ENCODE measurements around the gene SIGLEC7.

Gene SIGLEC7

GRCh38 chr19:51185069-51185867 is 43.2 kb downstream of the SIGLEC7 start:
- Histone ChIP-seq H3K9ac (ENCODE audit: low read length) (no peak overlapping the region), H3K4me3 (ENCODE audit: low read depth, low read length) (no peak overlapping the region), H3K36me3 (ENCODE audit: control insufficient read depth in 1 of 2, insufficient read depth in 2 of 2, low read length in 2 of 2) (no peaks in the 10 kb centered on the region), H2AFZ (ENCODE audit: insufficient read depth, low read length, poor library complexity) (no peak overlapping the region), H2BK12ac (ENCODE audit: low read length) (no peak overlapping the region), H2BK5ac (ENCODE audit: low read depth, low read length, poor library complexity) (no peak overlapping the region), H3K14ac (ENCODE audit: low read length) (no peak overlapping the region), H3K23ac (ENCODE audit: low read length) (no peak overlapping the region), H3K9me3 (ENCODE audit: insufficient read depth, low read depth, low read length) (peaks cover 9% of the 10 kb centered on the region), H3K4me2 (ENCODE audit: low read length) (no peak overlapping the region), H2BK120ac (ENCODE audit: insufficient read depth, low read length, poor library complexity) (no peak overlapping the region), H4K12ac (ENCODE audit: low read depth, low read length) (no peak overlapping the region), H3K4me1 (ENCODE audit: control insufficient read depth in 1 of 2, insufficient read depth in 2 of 2, low read length in 2 of 2) (no peaks in the 10 kb centered on the region), H3K4ac (ENCODE audit: low read depth, low read length) (no peak overlapping the region), H3K79me1 (ENCODE audit: low read length) (no peaks in the 10 kb centered on the region), H3K27ac (ENCODE audit: low read depth, low read length) (no peak overlapping the region), H3K27me3 (ENCODE audit: insufficient read depth, low read length) (peaks cover 4% of the 10 kb centered on the region), H2AK5ac (ENCODE audit: low read length) (no peak overlapping the region), H3K18ac (ENCODE audit: low read length) (no peak overlapping the region), H4K91ac (ENCODE audit: low read depth, low read length) (no peak overlapping the region), H4K8ac (ENCODE audit: low read depth, low read length) (no peak overlapping the region), H3K79me2 (ENCODE audit: control insufficient read depth, insufficient read depth, low read length, poor library complexity) (no peaks in the 10 kb centered on the region)
- DNase-seq, result no peak
- no CpG with 5 or more reads among the region's 25 CpGs for WGBS (ENCODE audit: extremely low coverage, insufficient coverage, insufficient read length)

GRCh38 chr19:51185868-51186215 is 43.7 kb downstream of the SIGLEC7 start:
- no peak overlapping the region for H3K4me3 ChIP-seq (ENCODE audit: low read depth, low read length)
- H3K14ac ChIP-seq (ENCODE audit: low read length), result no peak overlapping the region
- no peak overlapping the region for H2BK120ac ChIP-seq (ENCODE audit: insufficient read depth, low read length, poor library complexity)
- H3K4ac ChIP-seq (ENCODE audit: low read depth, low read length), result no peak overlapping the region
- no peak overlapping the region for H2BK5ac ChIP-seq (ENCODE audit: low read depth, low read length, poor library complexity)
- H2AFZ ChIP-seq (ENCODE audit: insufficient read depth, low read length, poor library complexity), result no peak overlapping the region
- H3K79me1 ChIP-seq (ENCODE audit: low read length), result no peaks in the 10 kb centered on the region
- no peak overlapping the region for H3K23ac ChIP-seq (ENCODE audit: low read length)
- peaks cover 9% of the 10 kb centered on the region for H3K9me3 ChIP-seq (ENCODE audit: insufficient read depth, low read depth, low read length)
- H2BK12ac ChIP-seq (ENCODE audit: low read length), result no peak overlapping the region
- no peak overlapping the region for H2AK5ac ChIP-seq (ENCODE audit: low read length)
- no peak overlapping the region for H3K9ac ChIP-seq (ENCODE audit: low read length)
- H3K79me2 ChIP-seq (ENCODE audit: control insufficient read depth, insufficient read depth, low read length, poor library complexity), result no peaks in the 10 kb centered on the region
- peaks cover 4% of the 10 kb centered on the region for H3K27me3 ChIP-seq (ENCODE audit: insufficient read depth, low read length)
- no peak for DNase-seq
- WGBS (ENCODE audit: extremely low coverage, insufficient coverage, insufficient read length), result no CpG with 5 or more reads among the region's 5 CpGs
- no peak overlapping the region for H4K8ac ChIP-seq (ENCODE audit: low read depth, low read length)
- no peak overlapping the region for H4K12ac ChIP-seq (ENCODE audit: low read depth, low read length)
- H3K4me1 ChIP-seq (ENCODE audit: control insufficient read depth in 1 of 2, insufficient read depth in 2 of 2, low read length in 2 of 2), result no peaks in the 10 kb centered on the region
- no peak overlapping the region for H3K4me2 ChIP-seq (ENCODE audit: low read length)
- H3K36me3 ChIP-seq (ENCODE audit: control insufficient read depth in 1 of 2, insufficient read depth in 2 of 2, low read length in 2 of 2), result no peaks in the 10 kb centered on the region
- H3K27ac ChIP-seq (ENCODE audit: low read depth, low read length), result no peak overlapping the region
- H4K91ac ChIP-seq (ENCODE audit: low read depth, low read length), result no peak overlapping the region
- no peak overlapping the region for H3K18ac ChIP-seq (ENCODE audit: low read length)

GRCh38 chr19:51186323-51186722 is 44.2 kb downstream of the SIGLEC7 start:
- no peak overlapping the region for H4K8ac ChIP-seq (ENCODE audit: low read depth, low read length)
- H3K27me3 ChIP-seq (ENCODE audit: insufficient read depth, low read length), result peaks cover 4% of the 10 kb centered on the region
- H3K14ac ChIP-seq (ENCODE audit: low read length), result no peak overlapping the region
- H3K23ac ChIP-seq (ENCODE audit: low read length), result no peak overlapping the region
- no peaks in the 10 kb centered on the region for H3K36me3 ChIP-seq (ENCODE audit: control insufficient read depth in 1 of 2, insufficient read depth in 2 of 2, low read length in 2 of 2)
- no peak overlapping the region for H3K4me2 ChIP-seq (ENCODE audit: low read length)
- DNase-seq, result no peak
- H3K4me3 ChIP-seq (ENCODE audit: low read depth, low read length), result no peak overlapping the region
- H3K79me2 ChIP-seq (ENCODE audit: control insufficient read depth, insufficient read depth, low read length, poor library complexity), result no peaks in the 10 kb centered on the region
- no peaks in the 10 kb centered on the region for H3K79me1 ChIP-seq (ENCODE audit: low read length)
- H3K9ac ChIP-seq (ENCODE audit: low read length), result no peak overlapping the region
- WGBS (ENCODE audit: extremely low coverage, insufficient coverage, insufficient read length), result no CpG with 5 or more reads among the region's 13 CpGs
- no peak overlapping the region for H2BK12ac ChIP-seq (ENCODE audit: low read length)
- no peak overlapping the region for H2AFZ ChIP-seq (ENCODE audit: insufficient read depth, low read length, poor library complexity)
- H4K12ac ChIP-seq (ENCODE audit: low read depth, low read length), result no peak overlapping the region
- no peak overlapping the region for H3K4ac ChIP-seq (ENCODE audit: low read depth, low read length)
- no peaks in the 10 kb centered on the region for H3K4me1 ChIP-seq (ENCODE audit: control insufficient read depth in 1 of 2, insufficient read depth in 2 of 2, low read length in 2 of 2)
- no peak overlapping the region for H2BK5ac ChIP-seq (ENCODE audit: low read depth, low read length, poor library complexity)
- no peak overlapping the region for H2BK120ac ChIP-seq (ENCODE audit: insufficient read depth, low read length, poor library complexity)
- H3K9me3 ChIP-seq (ENCODE audit: insufficient read depth, low read depth, low read length), result peaks cover 9% of the 10 kb centered on the region
- H2AK5ac ChIP-seq (ENCODE audit: low read length), result no peak overlapping the region
- H3K27ac ChIP-seq (ENCODE audit: low read depth, low read length), result no peak overlapping the region
- no peak overlapping the region for H3K18ac ChIP-seq (ENCODE audit: low read length)
- no peak overlapping the region for H4K91ac ChIP-seq (ENCODE audit: low read depth, low read length)

DNA sequence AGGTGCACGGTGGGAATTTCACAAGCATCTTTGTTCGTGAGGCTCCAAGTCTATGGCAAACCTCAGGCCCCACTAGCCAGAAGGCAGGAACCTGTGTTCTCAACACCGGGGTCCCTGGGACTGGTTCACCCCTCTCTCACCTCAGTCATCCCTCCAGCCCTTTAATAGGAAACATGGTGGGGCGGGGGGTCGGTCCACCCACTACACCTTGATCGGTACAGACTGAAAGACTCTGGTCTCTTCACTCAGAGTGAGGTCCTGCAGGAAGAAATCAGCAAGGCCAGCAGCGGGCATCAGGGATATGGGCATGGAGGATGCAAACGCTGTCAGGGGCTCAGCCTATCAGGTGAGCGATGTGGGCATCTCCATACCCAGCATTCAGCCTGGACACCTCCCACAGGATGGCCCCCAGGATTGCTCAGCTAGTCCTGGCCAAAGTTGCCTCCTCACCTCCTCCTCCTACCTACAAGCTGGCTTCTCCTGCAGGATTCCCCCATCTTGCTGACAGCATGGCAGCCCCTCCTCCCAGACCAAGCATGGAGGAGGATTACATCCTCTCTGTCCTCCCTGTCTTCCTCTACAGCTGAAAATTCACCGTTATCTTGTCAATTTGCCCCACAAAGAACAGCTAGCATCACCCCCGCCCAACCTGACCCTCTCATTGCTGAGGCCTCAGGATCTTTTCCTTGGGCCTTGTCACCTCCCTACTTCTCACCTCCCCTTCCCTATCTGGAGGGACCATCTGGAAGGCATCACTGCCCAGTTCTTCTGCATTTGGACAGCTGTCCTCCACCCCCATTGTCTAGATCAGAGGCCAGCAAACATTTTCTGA is 45.5 kb downstream of the SIGLEC7 start:
- H3K36me3 ChIP-seq (ENCODE audit: control insufficient read depth in 1 of 2, insufficient read depth in 2 of 2, low read length in 2 of 2), result no peaks in the 10 kb centered on the region
- H2BK120ac ChIP-seq (ENCODE audit: insufficient read depth, low read length, poor library complexity), result no peak overlapping the region
- H3K9ac ChIP-seq (ENCODE audit: low read length), result no peak overlapping the region
- no peaks in the 10 kb centered on the region for H3K79me1 ChIP-seq (ENCODE audit: low read length)
- H2BK12ac ChIP-seq (ENCODE audit: low read length), result no peak overlapping the region
- no CpG with 5 or more reads among the region's 11 CpGs for WGBS (ENCODE audit: extremely low coverage, insufficient coverage, insufficient read length)
- no peak overlapping the region for H3K23ac ChIP-seq (ENCODE audit: low read length)
- H3K14ac ChIP-seq (ENCODE audit: low read length), result no peak overlapping the region
- H2BK5ac ChIP-seq (ENCODE audit: low read depth, low read length, poor library complexity), result no peak overlapping the region
- H2AK5ac ChIP-seq (ENCODE audit: low read length), result no peak overlapping the region
- no peak for DNase-seq
- H4K12ac ChIP-seq (ENCODE audit: low read depth, low read length), result no peak overlapping the region
- no peak overlapping the region for H3K18ac ChIP-seq (ENCODE audit: low read length)
- no peak overlapping the region for H4K91ac ChIP-seq (ENCODE audit: low read depth, low read length)
- H3K4ac ChIP-seq (ENCODE audit: low read depth, low read length), result no peak overlapping the region
- H2AFZ ChIP-seq (ENCODE audit: insufficient read depth, low read length, poor library complexity), result no peak overlapping the region
- no peaks in the 10 kb centered on the region for H3K79me2 ChIP-seq (ENCODE audit: control insufficient read depth, insufficient read depth, low read length, poor library complexity)
- no peak overlapping the region for H3K4me2 ChIP-seq (ENCODE audit: low read length)
- H3K4me1 ChIP-seq (ENCODE audit: control insufficient read depth in 1 of 2, insufficient read depth in 2 of 2, low read length in 2 of 2), result no peaks in the 10 kb centered on the region
- peaks cover 5% of the 10 kb centered on the region for H3K9me3 ChIP-seq (ENCODE audit: insufficient read depth, low read depth, low read length)
- no peak overlapping the region for H4K8ac ChIP-seq (ENCODE audit: low read depth, low read length)
- no peak overlapping the region for H3K27ac ChIP-seq (ENCODE audit: low read depth, low read length)
- H3K27me3 ChIP-seq (ENCODE audit: insufficient read depth, low read length), result no peaks in the 10 kb centered on the region
- no peak overlapping the region for H3K4me3 ChIP-seq (ENCODE audit: low read depth, low read length)
